Transverse colon (tissue), 4 donors: Measurements from ENCODE around the gene CHERP. TPM values are rescaled to one million over a fixed set of nuclear protein-coding genes. Genes with fewer than 3 reads are reported as not detected.
A peak's percentile ranks its signal among the peaks of the same experiment; 100 is the strongest.

ENCODE experiments used
- DNase-seq: peaks from one replicate; pipeline ENCODE4 v3.0.0-alpha.2; 2019
- H3K27ac ChIP-seq, 4 donors: fragments of 200-600 bp; sonication (generic); 2 replicates each; pipeline ENCODE4 v1.5.1; 2016 to 2018; ENCODE audit warnings: inconsistent platforms in 4 of 4
- H3K27me3 ChIP-seq: fragments of 200-600 bp; sonication (generic); 2 replicates; pipeline ENCODE4 v1.5.1; 2017; ENCODE audit warnings: inconsistent platforms
- H3K36me3 ChIP-seq, 4 donors: fragments of 200-600 bp; sonication (generic); 2 replicates each; pipeline ENCODE4 v1.5.1; 2017 to 2019; ENCODE audit warnings: inconsistent platforms in 4 of 4
- H3K4me1 ChIP-seq, 4 donors: fragments of 200-600 bp; sonication (generic); 2 replicates each; pipeline ENCODE4 v1.5.1; 2017 to 2020; ENCODE audit warnings: inconsistent platforms in 4 of 4
- H3K4me3 ChIP-seq, 4 donors: fragments of 200-600 bp; sonication (generic); 1 replicate in 1 of 4; 2 replicates in 3 of 4; pipeline versions ENCODE4 v1.5.1 to v1.6.1; 2017 to 2019; ENCODE audit warnings: inconsistent platforms in 4 of 4
- H3K9me3 ChIP-seq, 2 donors: fragments of 200-600 bp; sonication (generic); 2 replicates each; pipeline ENCODE4 v1.5.1; 2017 to 2019; ENCODE audit warnings: inconsistent platforms in 2 of 2
- EP300 ChIP-seq: sonication (generic); formaldehyde crosslinking; IDR thresholded peaks from one replicate; pipeline ENCODE4 v1.6.1; 2017; ENCODE audit warnings: antibody characterized with exemption, low read depth
- POLR2A ChIP-seq: fragments of 450-650 bp; IDR thresholded peaks from one replicate; pipeline ENCODE4 v1.6.1; 2016; ENCODE audit warnings: antibody characterized with exemption, mild to moderate bottlenecking, moderate library complexity
- POLR2AphosphoS5 ChIP-seq, 3 donors: sonication (generic); formaldehyde crosslinking; IDR thresholded peaks; one replicate each; pipeline ENCODE4 v1.6.1; 2016; ENCODE audit warnings: antibody characterized with exemption in 3 of 3
- WGBS, 2 donors: methylation state at CpG; one replicate each; pipeline ENCODE4 v1.1.5; 2018; ENCODE audit warnings: low coverage in 1 of 2; 5-methylcytosine and 5-hydroxymethylcytosine counted together
- in situ Hi-C, 4 donors: fragments of 200-750 bp; cut with MboI; loops; one replicate each; pipeline versions ENCODE4 v1.15.0 to v1.15.1; 2017; ENCODE audit warnings: low sequenced_read_pairs in 3 of 4, low pct_ligation_motif_present in 1 of 4, low pct_unique_long_range_greater_than_20kb in 1 of 4
- intact Hi-C: fragments of 100-400 bp; cut with DNase I; formaldehyde crosslinking; loops from one replicate; pipeline ENCODE4 v1.15.1; 2023; ENCODE audit warnings: low total_unique reads
- total RNA-seq, 4 donors: library from RNA; depleted of rRNA; stranded (reverse); fragments of >200 nt; gene quantifications; one replicate each; pipeline ENCODE4 v1.1.0, GENCODE V29; 2016
- TF ChIP-seq, protein P1 (sequence below), 5 experiments: fragments of 200-600 bp in 3 of 5; fragments of 450-650 bp in 2 of 5; sonication (generic) in 3 of 5; IDR thresholded peaks; 1 replicate in 2 of 5; 2 replicates in 3 of 5; pipeline ENCODE4 v1.5.1; 2016 to 2017; ENCODE audit warnings: antibody characterized with exemption in 5 of 5, inconsistent platforms in 3 of 5, mild to moderate bottlenecking in 2 of 5, moderate library complexity in 1 of 5

Gene CHERP, protein sequence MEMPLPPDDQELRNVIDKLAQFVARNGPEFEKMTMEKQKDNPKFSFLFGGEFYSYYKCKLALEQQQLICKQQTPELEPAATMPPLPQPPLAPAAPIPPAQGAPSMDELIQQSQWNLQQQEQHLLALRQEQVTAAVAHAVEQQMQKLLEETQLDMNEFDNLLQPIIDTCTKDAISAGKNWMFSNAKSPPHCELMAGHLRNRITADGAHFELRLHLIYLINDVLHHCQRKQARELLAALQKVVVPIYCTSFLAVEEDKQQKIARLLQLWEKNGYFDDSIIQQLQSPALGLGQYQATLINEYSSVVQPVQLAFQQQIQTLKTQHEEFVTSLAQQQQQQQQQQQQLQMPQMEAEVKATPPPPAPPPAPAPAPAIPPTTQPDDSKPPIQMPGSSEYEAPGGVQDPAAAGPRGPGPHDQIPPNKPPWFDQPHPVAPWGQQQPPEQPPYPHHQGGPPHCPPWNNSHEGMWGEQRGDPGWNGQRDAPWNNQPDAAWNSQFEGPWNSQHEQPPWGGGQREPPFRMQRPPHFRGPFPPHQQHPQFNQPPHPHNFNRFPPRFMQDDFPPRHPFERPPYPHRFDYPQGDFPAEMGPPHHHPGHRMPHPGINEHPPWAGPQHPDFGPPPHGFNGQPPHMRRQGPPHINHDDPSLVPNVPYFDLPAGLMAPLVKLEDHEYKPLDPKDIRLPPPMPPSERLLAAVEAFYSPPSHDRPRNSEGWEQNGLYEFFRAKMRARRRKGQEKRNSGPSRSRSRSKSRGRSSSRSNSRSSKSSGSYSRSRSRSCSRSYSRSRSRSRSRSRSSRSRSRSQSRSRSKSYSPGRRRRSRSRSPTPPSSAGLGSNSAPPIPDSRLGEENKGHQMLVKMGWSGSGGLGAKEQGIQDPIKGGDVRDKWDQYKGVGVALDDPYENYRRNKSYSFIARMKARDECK
- 10 to 100 TPM; 14.4 to 54.7 (median 28.9) TPM for total RNA-seq

DNA sequence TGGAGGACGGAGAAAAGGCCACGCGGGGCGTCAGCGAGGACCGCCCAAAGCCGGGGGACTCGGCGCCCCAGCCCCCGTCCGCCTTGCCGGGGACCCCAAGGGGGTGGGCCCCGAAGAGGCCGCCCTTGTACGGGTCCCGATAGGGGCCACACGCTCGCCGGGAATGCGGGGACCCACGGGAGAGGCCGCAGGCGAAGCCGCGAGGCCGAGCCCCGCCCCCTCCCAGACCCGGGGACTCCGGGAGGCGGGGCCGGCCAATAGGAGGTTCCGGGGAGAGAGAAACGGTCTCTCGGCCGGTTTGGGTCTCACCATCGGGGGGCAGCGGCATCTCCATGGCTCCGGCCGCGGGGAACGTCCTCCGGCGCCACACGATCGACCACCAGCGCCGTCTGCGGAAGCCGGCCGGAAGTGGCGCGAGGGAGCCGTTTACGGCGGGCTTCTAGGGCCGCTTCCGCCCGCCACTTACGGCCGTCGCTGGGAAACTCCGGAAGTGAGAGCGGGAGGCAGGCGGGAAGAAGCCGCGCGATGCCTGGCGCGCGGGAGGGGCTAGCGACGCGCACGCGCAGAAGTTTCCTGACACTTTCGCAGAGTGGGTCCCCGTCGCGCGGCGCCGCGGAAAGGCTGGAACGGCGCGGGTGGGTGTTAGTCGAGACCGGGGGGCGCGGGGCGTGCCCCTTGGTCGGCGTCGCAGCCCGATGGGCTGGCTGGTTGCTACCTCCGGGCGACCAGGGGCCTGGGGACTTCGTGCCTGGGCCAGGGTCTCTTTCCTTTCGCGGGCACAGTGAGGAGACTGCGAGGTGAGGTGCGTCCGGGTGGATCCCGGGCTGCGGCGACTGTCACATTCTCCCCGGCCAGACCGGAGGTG, at the start of gene CHERP:
Gene CHERP (minus strand): TSS at position 393 of the 865 bp plus-strand sequence. CDS start 59 bp downstream, at position 334.
- TF ChIP-seq, protein P1, sequence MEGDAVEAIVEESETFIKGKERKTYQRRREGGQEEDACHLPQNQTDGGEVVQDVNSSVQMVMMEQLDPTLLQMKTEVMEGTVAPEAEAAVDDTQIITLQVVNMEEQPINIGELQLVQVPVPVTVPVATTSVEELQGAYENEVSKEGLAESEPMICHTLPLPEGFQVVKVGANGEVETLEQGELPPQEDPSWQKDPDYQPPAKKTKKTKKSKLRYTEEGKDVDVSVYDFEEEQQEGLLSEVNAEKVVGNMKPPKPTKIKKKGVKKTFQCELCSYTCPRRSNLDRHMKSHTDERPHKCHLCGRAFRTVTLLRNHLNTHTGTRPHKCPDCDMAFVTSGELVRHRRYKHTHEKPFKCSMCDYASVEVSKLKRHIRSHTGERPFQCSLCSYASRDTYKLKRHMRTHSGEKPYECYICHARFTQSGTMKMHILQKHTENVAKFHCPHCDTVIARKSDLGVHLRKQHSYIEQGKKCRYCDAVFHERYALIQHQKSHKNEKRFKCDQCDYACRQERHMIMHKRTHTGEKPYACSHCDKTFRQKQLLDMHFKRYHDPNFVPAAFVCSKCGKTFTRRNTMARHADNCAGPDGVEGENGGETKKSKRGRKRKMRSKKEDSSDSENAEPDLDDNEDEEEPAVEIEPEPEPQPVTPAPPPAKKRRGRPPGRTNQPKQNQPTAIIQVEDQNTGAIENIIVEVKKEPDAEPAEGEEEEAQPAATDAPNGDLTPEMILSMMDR (IDR thresholded peaks at IDR 0.05), result no peak
- TF ChIP-seq POLR2AphosphoS5 (IDR thresholded peaks at IDR 0.05) (peak; percentile 88 to 95 (median 94)), POLR2A (peak; percentile 84)
- peak; percentile 95 for DNase-seq
- no peaks in the 10 kb centered on the region for H3K27me3 ChIP-seq
- H3K4me3 ChIP-seq, result peak within 1 kb of the TSS; percentile 80 to 100 (median 93)
- peak within 1 kb of the TSS; percentile 89 to 95 (median 94) for H3K27ac ChIP-seq
- H3K9me3 ChIP-seq, result no peaks in the 10 kb centered on the region
- in situ Hi-C loops, result no loop called here
- intact Hi-C loops, result no loop called here
- peaks cover 0 to 5% (median 0%) of the 10 kb centered on the region in 4 donors for H3K36me3 ChIP-seq
- WGBS, 2 donors, result 1% methylated on average over 70 of the region's 108 CpGs; no CpG with 5 or more reads in 1 of the 2 donors
- peaks cover 19 to 35% (median 29%) of the 10 kb centered on the region in 4 donors for H3K4me1 ChIP-seq

DNA sequence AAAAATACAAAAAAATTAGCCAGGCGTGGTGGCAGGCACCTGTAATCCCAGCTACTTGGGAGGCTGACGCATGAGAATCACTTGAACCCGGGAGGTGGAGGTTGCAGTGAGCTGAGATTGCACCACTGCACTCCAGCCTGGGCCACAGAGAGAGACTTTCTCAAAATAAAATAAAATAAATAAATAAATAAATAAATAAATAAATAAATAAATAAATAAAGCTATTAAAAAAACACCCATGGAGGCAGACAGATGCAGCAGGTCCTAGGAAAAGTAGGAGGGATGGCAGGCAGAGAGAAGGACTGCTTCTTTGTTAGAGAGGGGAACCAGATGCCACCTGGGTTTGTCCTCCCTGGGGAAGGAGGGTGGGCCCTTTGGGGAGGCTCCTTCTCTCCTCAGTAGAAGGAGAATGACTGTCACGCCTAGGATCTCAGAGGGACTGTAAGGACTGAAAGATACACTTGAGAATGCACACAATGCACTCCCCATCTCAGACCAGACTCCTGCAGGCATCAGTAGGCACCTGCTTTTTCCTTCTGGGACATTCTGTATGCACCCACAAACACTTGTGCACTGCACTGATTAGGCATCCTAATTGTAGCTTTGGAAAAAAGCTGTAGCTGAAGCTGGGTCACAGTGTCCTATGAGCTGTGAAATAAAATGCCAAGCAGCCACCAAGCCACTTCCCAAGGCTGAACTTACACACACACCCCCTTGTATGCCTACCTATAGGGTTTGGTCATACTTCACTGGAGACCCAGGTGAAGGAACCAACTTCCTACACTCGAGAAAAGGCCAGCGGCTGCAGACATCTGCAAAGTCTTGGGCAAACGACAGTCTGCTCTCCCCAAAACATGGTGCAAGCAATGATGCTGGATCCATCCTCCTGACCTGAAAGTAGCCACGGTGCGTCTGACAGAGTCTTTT, 48.9 kb upstream of the CHERP start:
- intact Hi-C loops, result no loop called here
- Histone ChIP-seq H3K4me3 (no peak overlapping the region), H3K4me1 (peaks cover 18 to 75% (median 40%) of the 10 kb centered on the region in 4 donors), H3K9me3 (no peaks in the 10 kb centered on the region), H3K27ac (no peak overlapping the region), H3K27me3 (no peaks in the 10 kb centered on the region), H3K36me3 (no peaks in the 10 kb centered on the region)
- DNase-seq, result no peak
- in situ Hi-C loops, result no loop called here
- 85 to 91% methylated on average over 6 to 9 of the region's 9 CpGs for WGBS, 2 donors
- TF ChIP-seq EP300 (no peak), POLR2A (no peak), POLR2AphosphoS5 (IDR thresholded peaks at IDR 0.05) (no peak)
- TF ChIP-seq, protein P1 (IDR thresholded peaks at IDR 0.05), result no peak

DNA sequence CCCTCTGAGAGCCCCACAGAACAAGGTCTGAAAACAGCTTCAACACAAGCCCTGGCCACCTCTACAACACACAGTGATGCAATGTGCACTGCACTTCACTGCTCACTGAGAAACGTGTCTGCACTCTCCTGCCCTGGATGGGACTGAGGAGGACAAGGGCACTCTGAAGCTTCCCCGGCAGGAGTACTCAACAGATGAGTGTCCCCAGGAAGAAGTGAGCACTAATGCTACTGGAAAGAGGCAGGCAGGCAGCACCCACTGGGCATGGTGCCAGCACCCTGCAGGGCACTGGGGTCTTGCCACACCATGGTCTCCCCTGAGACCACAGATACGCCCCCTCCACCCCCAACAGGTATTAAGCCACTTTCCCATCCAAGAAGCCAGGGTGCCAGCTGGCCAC, 47.7 kb upstream of the CHERP start:
- intact Hi-C loops, result no loop called here
- H3K4me1 ChIP-seq, result peaks cover 26 to 82% (median 52%) of the 10 kb centered on the region in 4 donors
- in situ Hi-C loops, result no loop called here
- TF ChIP-seq, protein P1 (IDR thresholded peaks at IDR 0.05), result no peak
- TF ChIP-seq POLR2AphosphoS5 (IDR thresholded peaks at IDR 0.05) (no peak), EP300 (no peak), POLR2A (no peak)
- H3K27me3 ChIP-seq, result no peaks in the 10 kb centered on the region
- no peaks in the 10 kb centered on the region for H3K9me3 ChIP-seq
- H3K4me3 ChIP-seq, result no peak overlapping the region
- DNase-seq, result no peak
- no peak overlapping the region for H3K27ac ChIP-seq
- WGBS, 2 donors, result 41% methylated on average over 3 of the region's 3 CpGs; no CpG with 5 or more reads in 1 of the 2 donors
- H3K36me3 ChIP-seq, result no peaks in the 10 kb centered on the region
